COR-L47 (cell line): ENCODE data around the gene RSAD1.

ENCODE experiments used
- DNase-seq: peaks from one replicate; lab custom pipeline; 2025; lab: John Stamatoyannopoulos, UW

Gene RSAD1

GRCh38 chr17:50519141-50519834 lies 40.6 kb downstream of the RSAD1 start:
- DNase-seq: no peak

GRCh38 chr17:50520483-50520882 lies 41.8 kb downstream of the RSAD1 start:
- no peak for DNase-seq

GRCh38 chr17:50521514-50521913 lies 42.9 kb downstream of the RSAD1 start:
- no peak for DNase-seq

- DNase-seq: no peak
Observed at GRCh38 chr17:50522766-50523165, 44.1 kb downstream of the RSAD1 start.

- DNase-seq: no peak
Observed at GRCh38 chr17:50523208-50523607, 44.5 kb downstream of the RSAD1 start.

- no peak for DNase-seq
Observed at GRCh38 chr17:50524838-50525237, 46.2 kb downstream of the RSAD1 start.

GRCh38 chr17:50527155-50527762 lies 48.6 kb downstream of the RSAD1 start:
- no peak for DNase-seq

GRCh38 chr17:50527949-50528474 lies 49.4 kb downstream of the RSAD1 start:
- DNase-seq: no peak

GRCh38 chr17:50529849-50530248 lies 51.2 kb downstream of the RSAD1 start:
- DNase-seq: no peak

GRCh38 chr17:50531428-50532025 lies 52.9 kb downstream of the RSAD1 start:
- DNase-seq: no peak

- no peak for DNase-seq
Observed at GRCh38 chr17:50532452-50533024, 53.9 kb downstream of the RSAD1 start, which contains the start of gene EPN3. Gene EPN3, plus strand, starts transcription at chr17:50532735. Its CDS starts 3,822 bp downstream, at chr17:50536557.

- no peak for DNase-seq
Observed at GRCh38 chr17:50533185-50533584, 54.5 kb downstream of the RSAD1 start.

- DNase-seq: peak; percentile 4
Observed at GRCh38 chr17:50533720-50534148, 55.1 kb downstream of the RSAD1 start.

- no peak for DNase-seq
Observed at GRCh38 chr17:50534222-50534978, 55.7 kb downstream of the RSAD1 start.

- DNase-seq: no peak
Observed at GRCh38 chr17:50534979-50535326, 56.3 kb downstream of the RSAD1 start.

GRCh38 chr17:50535407-50535806 lies 56.7 kb downstream of the RSAD1 start:
- DNase-seq: no peak
